GM23338 (cell line): Measurements from ENCODE around the gene CELA1. TPM values are rescaled to one million over a fixed set of nuclear protein-coding genes. Genes with fewer than 3 reads are reported as not detected.

Experiments used
- ATAC-seq: fragments of 200-7000 bp; cut with Tn5 transposase; 3 replicates; pipeline ENCODE4 v1.9.1; 2020
- DNase-seq: peaks from one replicate; pipeline ENCODE4 v3.0.0-alpha.2; 2015; ENCODE audit warnings: low spot score
- H2AFZ ChIP-seq: fragments of 200-600 bp; sonication (generic); 2 replicates; pipeline ENCODE4 v1.8.0; 2016; ENCODE audit warnings: antibody characterized with exemption, mild to moderate bottlenecking, moderate library complexity
- H3F3A ChIP-seq: fragments of 200-600 bp; sonication (generic); replicated peaks from 2 replicates; pipeline ENCODE4 v1.8.0; 2017; ENCODE audit warnings: antibody characterized with exemption, mixed run types, low read depth
- H3K27ac ChIP-seq: fragments of 200-600 bp; sonication (generic); 2 replicates; pipeline ENCODE4 v1.6.1; 2016; ENCODE audit warnings: low read depth
- H3K27me3 ChIP-seq: fragments of 200-600 bp; sonication (generic); 2 replicates; pipeline ENCODE4 v1.8.0; 2016; ENCODE audit warnings: mild to moderate bottlenecking, mixed run types, moderate library complexity; ENCODE audit not compliant: insufficient read depth
- H3K36me3 ChIP-seq: fragments of 200-600 bp; sonication (generic); 2 replicates; pipeline ENCODE4 v1.8.0; 2016; ENCODE audit warnings: mild to moderate bottlenecking; ENCODE audit not compliant: insufficient read depth
- H3K4me1 ChIP-seq: fragments of 200-600 bp; sonication (generic); 2 replicates; pipeline ENCODE4 v1.8.0; 2016; ENCODE audit warnings: mild to moderate bottlenecking, moderate library complexity; ENCODE audit not compliant: insufficient read depth
- H3K4me2 ChIP-seq: fragments of 200-600 bp; sonication (generic); 2 replicates; pipeline ENCODE4 v1.7.1; 2017; ENCODE audit warnings: mixed run types
- H3K4me3 ChIP-seq: fragments of 200-600 bp; sonication (generic); 2 replicates; pipeline ENCODE4 v1.6.1; 2016; ENCODE audit warnings: mixed run types
- H3K79me2 ChIP-seq: fragments of 200-600 bp; sonication (generic); replicated peaks from 2 replicates; pipeline ENCODE4 v1.8.0; 2017; ENCODE audit warnings: mild to moderate bottlenecking; ENCODE audit not compliant: insufficient read depth
- H3K9me2 ChIP-seq: fragments of 200-600 bp; sonication (generic); 2 replicates; pipeline ENCODE4 v1.8.0; 2017; ENCODE audit not compliant: insufficient read depth
- H4K20me1 ChIP-seq: fragments of 200-600 bp; sonication (generic); replicated peaks from 2 replicates; pipeline ENCODE4 v1.8.0; 2017; ENCODE audit warnings: mild to moderate bottlenecking; ENCODE audit not compliant: insufficient read depth
- H3K27ac Mint-ChIP-seq: 2 replicates; pipeline ENCODE4 v1.8.0; 2020; ENCODE audit warnings: inconsistent platforms, mild to moderate bottlenecking, moderate library complexity, mixed read lengths
- H3K27me3 Mint-ChIP-seq: 3 replicates; pipeline ENCODE4 v1.8.0; 2022; ENCODE audit warnings: low read depth, mild to moderate bottlenecking, moderate library complexity, mixed read lengths, inconsistent platforms; ENCODE audit not compliant: insufficient read depth, poor library complexity
- H3K36me3 Mint-ChIP-seq: 3 replicates; pipeline ENCODE4 v1.8.0; 2021; ENCODE audit warnings: low read depth, mild to moderate bottlenecking, inconsistent platforms, moderate library complexity, mixed read lengths
- H3K4me1 Mint-ChIP-seq: 3 replicates; pipeline ENCODE4 v1.8.0; 2020; ENCODE audit warnings: mild to moderate bottlenecking, inconsistent platforms, mixed read lengths
- H3K4me3 Mint-ChIP-seq: 3 replicates; pipeline ENCODE4 v1.8.0; 2021; ENCODE audit warnings: moderate library complexity, mild to moderate bottlenecking, inconsistent platforms, mixed read lengths
- H3K9me3 Mint-ChIP-seq: 3 replicates; pipeline ENCODE4 v1.8.0; 2020; ENCODE audit warnings: moderate library complexity, mild to moderate bottlenecking, inconsistent platforms, mixed read lengths
- EZH2 ChIP-seq: fragments of 200-600 bp; sonication (generic); IDR thresholded peaks from one replicate; pipeline ENCODE4 v1.8.0; 2017; ENCODE audit warnings: antibody characterized with exemption, mild to moderate bottlenecking, low read depth; ENCODE audit not compliant: unreplicated experiment
- EZH2phosphoT487 ChIP-seq: fragments of 200-600 bp; sonication (generic); IDR thresholded peaks from one replicate; pipeline ENCODE4 v1.8.1; 2018; ENCODE audit warnings: antibody characterized with exemption; ENCODE audit not compliant: unreplicated experiment
- JUNB ChIP-seq: IDR thresholded peaks from one replicate; pipeline ENCODE4 v1.6.1; 2016; ENCODE audit warnings: antibody characterized with exemption; ENCODE audit not compliant: unreplicated experiment
- NANOG ChIP-seq: IDR thresholded peaks from 2 replicates; pipeline ENCODE4 v1.6.1; 2016; ENCODE audit warnings: antibody characterized with exemption, borderline replicate concordance
- POLR2AphosphoS5 ChIP-seq: IDR thresholded peaks from 2 replicates; pipeline ENCODE4 v1.6.1; 2016; ENCODE audit warnings: antibody characterized with exemption, low read depth
- STAT1 ChIP-seq: IDR thresholded peaks from one replicate; pipeline ENCODE4 v1.6.1; 2016; ENCODE audit warnings: antibody characterized with exemption; ENCODE audit not compliant: unreplicated experiment
- ZNF114 ChIP-seq: fragments of 250-450 bp; sonication (Bioruptor Pico); IDR thresholded peaks from 2 replicates; pipeline ENCODE4 v1.5.0; 2020; ENCODE audit warnings: mild to moderate bottlenecking, moderate library complexity
- ZNF331 ChIP-seq: fragments of 250-450 bp; sonication (Bioruptor Pico); IDR thresholded peaks from 2 replicates; pipeline ENCODE4 v1.5.0; 2020; ENCODE audit warnings: low read depth, mild to moderate bottlenecking, moderate library complexity
- polyA plus RNA-seq: library from polyadenylated mRNA; unstranded; fragments of >200 nt; fragmentation: Nextera tagmentation; extraction: Ambion mirVana; gene quantifications from 2 replicates; pipeline ENCODE4 v1.2.1, GENCODE V29; 2016
- total RNA-seq: library from RNA; depleted of rRNA; stranded (reverse); fragments of >200 nt; shearing (Covaris generic); gene quantifications from 2 replicates; pipeline ENCODE4 v1.2.3, GENCODE V29; 2014
- TF ChIP-seq, protein P1 (sequence below): fragments of 250-450 bp; sonication (Bioruptor Pico); IDR thresholded peaks from 2 replicates; pipeline ENCODE4 v1.5.0; 2020; ENCODE audit warnings: mild to moderate bottlenecking, moderate library complexity
- TF ChIP-seq, protein P2 (sequence below), 2 experiments: fragments of 200-600 bp in 1 of 2; sonication (generic) in 1 of 2; conservative IDR thresholded peaks; 2 replicates each; pipeline versions ENCODE4 v1.5.1 to v1.6.1; 2016 to 2017; ENCODE audit warnings: antibody characterized with exemption in 2 of 2, low read depth in 2 of 2, mild to moderate bottlenecking in 2 of 2, moderate library complexity in 1 of 2
- TF ChIP-seq, protein P3 (sequence below): IDR thresholded peaks from one replicate; pipeline ENCODE4 v1.6.1; 2018; ENCODE audit warnings: antibody characterized with exemption; ENCODE audit not compliant: unreplicated experiment

Gene CELA1
- total and polyA plus RNA-seq, 2 experiments from 2014 or later = not detected

DNA sequence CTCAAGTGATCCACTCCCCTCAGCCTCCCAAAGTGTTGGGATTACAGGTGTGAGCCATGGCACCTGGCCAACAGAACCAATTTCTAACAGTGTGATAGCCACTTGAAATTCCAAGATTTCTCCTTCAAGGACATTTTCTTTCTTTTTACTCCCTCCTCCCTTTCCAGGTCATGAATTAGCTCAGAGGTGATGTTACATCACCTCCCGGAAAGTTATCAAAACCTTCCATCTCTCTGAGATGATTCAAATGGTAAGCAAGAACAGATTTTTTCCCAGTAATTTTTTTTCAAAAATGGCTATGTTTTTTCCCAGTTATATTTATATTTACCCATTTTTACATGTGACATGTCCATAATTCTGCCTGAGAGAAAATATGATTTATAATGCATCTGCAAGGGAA is 60.6 kb downstream of the CELA1 start (continued):
- TF ChIP-seq, protein P1, sequence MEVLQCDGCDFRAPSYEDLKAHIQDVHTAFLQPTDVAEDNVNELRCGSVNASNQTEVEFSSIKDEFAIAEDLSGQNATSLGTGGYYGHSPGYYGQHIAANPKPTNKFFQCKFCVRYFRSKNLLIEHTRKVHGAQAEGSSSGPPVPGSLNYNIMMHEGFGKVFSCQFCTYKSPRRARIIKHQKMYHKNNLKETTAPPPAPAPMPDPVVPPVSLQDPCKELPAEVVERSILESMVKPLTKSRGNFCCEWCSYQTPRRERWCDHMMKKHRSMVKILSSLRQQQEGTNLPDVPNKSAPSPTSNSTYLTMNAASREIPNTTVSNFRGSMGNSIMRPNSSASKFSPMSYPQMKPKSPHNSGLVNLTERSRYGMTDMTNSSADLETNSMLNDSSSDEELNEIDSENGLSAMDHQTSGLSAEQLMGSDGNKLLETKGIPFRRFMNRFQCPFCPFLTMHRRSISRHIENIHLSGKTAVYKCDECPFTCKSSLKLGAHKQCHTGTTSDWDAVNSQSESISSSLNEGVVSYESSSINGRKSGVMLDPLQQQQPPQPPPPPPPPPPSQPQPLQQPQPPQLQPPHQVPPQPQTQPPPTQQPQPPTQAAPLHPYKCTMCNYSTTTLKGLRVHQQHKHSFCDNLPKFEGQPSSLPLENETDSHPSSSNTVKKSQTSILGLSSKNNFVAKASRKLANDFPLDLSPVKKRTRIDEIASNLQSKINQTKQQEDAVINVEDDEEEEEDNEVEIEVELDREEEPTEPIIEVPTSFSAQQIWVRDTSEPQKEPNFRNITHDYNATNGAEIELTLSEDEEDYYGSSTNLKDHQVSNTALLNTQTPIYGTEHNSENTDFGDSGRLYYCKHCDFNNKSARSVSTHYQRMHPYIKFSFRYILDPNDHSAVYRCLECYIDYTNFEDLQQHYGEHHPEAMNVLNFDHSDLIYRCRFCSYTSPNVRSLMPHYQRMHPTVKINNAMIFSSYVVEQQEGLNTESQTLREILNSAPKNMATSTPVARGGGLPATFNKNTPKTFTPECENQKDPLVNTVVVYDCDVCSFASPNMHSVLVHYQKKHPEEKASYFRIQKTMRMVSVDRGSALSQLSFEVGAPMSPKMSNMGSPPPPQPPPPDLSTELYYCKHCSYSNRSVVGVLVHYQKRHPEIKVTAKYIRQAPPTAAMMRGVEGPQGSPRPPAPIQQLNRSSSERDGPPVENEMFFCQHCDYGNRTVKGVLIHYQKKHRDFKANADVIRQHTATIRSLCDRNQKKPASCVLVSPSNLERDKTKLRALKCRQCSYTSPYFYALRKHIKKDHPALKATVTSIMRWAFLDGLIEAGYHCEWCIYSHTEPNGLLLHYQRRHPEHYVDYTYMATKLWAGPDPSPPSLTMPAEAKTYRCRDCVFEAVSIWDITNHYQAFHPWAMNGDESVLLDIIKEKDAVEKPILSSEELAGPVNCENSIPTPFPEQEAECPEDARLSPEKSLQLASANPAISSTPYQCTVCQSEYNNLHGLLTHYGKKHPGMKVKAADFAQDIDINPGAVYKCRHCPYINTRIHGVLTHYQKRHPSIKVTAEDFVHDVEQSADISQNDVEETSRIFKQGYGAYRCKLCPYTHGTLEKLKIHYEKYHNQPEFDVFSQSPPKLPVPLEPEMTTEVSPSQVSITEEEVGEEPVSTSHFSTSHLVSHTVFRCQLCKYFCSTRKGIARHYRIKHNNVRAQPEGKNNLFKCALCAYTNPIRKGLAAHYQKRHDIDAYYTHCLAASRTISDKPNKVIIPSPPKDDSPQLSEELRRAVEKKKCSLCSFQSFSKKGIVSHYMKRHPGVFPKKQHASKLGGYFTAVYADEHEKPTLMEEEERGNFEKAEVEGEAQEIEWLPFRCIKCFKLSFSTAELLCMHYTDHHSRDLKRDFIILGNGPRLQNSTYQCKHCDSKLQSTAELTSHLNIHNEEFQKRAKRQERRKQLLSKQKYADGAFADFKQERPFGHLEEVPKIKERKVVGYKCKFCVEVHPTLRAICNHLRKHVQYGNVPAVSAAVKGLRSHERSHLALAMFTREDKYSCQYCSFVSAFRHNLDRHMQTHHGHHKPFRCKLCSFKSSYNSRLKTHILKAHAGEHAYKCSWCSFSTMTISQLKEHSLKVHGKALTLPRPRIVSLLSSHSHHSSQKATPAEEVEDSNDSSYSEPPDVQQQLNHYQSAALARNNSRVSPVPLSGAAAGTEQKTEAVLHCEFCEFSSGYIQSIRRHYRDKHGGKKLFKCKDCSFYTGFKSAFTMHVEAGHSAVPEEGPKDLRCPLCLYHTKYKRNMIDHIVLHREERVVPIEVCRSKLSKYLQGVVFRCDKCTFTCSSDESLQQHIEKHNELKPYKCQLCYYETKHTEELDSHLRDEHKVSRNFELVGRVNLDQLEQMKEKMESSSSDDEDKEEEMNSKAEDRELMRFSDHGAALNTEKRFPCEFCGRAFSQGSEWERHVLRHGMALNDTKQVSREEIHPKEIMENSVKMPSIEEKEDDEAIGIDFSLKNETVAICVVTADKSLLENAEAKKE (CRISPR knock-in tag) = no peak
- no peak for TF ChIP-seq EZH2
- no peak for TF ChIP-seq JUNB
- no peak for TF ChIP-seq NANOG

DNA sequence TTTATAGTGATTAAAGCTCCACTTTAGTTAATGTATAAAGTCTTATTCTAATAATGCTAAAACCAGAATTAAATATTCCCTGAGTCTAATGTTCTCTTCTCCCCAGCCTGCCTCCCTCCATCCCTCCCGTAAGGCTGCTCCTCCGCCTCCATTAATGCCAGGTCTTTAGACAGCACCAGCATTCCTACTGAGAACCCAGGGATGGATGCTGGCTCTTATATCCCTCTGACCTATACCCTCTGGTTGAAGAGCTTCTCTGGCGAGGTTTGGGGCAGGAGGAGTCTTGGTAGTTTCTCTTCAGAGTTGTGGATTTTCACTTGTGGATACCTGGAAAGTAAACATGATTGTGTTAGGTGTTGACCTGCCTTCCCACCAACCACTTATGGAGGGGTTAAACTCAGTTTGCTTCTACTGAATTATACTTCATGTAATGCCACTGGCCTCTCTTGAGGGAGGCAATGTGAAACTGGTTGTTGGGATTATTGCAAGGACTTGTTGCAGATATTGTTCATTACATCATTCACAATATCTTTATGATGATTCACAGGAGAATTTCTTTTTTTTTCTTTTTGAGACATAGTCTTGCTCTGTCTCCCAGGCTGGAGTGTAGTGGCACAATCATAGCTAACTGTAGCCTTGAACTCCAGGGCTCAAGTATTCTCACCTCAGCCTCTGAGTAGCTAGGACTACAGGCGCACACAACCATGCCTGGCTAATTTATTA is 65.1 kb downstream of the CELA1 start:
- DNase-seq (no peak), ATAC-seq (no peak; the same call in 2 of the 3 replicates)
- TF ChIP-seq POLR2AphosphoS5 (no peak), ZNF114 (CRISPR knock-in tag) (no peak), EZH2 (no peak), ZNF331 (CRISPR knock-in tag) (no peak), JUNB (no peak), EZH2phosphoT487 (no peak), STAT1 (no peak)
- TF ChIP-seq, protein P2, sequence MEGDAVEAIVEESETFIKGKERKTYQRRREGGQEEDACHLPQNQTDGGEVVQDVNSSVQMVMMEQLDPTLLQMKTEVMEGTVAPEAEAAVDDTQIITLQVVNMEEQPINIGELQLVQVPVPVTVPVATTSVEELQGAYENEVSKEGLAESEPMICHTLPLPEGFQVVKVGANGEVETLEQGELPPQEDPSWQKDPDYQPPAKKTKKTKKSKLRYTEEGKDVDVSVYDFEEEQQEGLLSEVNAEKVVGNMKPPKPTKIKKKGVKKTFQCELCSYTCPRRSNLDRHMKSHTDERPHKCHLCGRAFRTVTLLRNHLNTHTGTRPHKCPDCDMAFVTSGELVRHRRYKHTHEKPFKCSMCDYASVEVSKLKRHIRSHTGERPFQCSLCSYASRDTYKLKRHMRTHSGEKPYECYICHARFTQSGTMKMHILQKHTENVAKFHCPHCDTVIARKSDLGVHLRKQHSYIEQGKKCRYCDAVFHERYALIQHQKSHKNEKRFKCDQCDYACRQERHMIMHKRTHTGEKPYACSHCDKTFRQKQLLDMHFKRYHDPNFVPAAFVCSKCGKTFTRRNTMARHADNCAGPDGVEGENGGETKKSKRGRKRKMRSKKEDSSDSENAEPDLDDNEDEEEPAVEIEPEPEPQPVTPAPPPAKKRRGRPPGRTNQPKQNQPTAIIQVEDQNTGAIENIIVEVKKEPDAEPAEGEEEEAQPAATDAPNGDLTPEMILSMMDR (conservative IDR thresholded peaks at IDR 0.05; ENCODE audit: low read depth in 2 of 2) = no peak
- TF ChIP-seq, protein P3, sequence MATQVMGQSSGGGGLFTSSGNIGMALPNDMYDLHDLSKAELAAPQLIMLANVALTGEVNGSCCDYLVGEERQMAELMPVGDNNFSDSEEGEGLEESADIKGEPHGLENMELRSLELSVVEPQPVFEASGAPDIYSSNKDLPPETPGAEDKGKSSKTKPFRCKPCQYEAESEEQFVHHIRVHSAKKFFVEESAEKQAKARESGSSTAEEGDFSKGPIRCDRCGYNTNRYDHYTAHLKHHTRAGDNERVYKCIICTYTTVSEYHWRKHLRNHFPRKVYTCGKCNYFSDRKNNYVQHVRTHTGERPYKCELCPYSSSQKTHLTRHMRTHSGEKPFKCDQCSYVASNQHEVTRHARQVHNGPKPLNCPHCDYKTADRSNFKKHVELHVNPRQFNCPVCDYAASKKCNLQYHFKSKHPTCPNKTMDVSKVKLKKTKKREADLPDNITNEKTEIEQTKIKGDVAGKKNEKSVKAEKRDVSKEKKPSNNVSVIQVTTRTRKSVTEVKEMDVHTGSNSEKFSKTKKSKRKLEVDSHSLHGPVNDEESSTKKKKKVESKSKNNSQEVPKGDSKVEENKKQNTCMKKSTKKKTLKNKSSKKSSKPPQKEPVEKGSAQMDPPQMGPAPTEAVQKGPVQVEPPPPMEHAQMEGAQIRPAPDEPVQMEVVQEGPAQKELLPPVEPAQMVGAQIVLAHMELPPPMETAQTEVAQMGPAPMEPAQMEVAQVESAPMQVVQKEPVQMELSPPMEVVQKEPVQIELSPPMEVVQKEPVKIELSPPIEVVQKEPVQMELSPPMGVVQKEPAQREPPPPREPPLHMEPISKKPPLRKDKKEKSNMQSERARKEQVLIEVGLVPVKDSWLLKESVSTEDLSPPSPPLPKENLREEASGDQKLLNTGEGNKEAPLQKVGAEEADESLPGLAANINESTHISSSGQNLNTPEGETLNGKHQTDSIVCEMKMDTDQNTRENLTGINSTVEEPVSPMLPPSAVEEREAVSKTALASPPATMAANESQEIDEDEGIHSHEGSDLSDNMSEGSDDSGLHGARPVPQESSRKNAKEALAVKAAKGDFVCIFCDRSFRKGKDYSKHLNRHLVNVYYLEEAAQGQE = no peak

More for the DNA sequence above, 65.1 kb downstream of the CELA1 start:
- H3K27me3 Mint-ChIP-seq = no peaks in the 10 kb centered on the region
- Histone ChIP-seq H3K27me3 (no peaks in the 10 kb centered on the region), H3K79me2 (no peaks in the 10 kb centered on the region), H3K4me1 (no peaks in the 10 kb centered on the region; the same call in 1 of the 2 replicates), H3K27ac (no peak overlapping the region), H3K36me3 (no peaks in the 10 kb centered on the region), H2AFZ (no peak overlapping the region), H3K9me2 (no peaks in the 10 kb centered on the region), H3K4me3 (no peak overlapping the region), H3K4me2 (no peak overlapping the region), H3F3A (no peaks in the 10 kb centered on the region), H4K20me1 (no peaks in the 10 kb centered on the region)
- H3K9me3 Mint-ChIP-seq = no peaks in the 10 kb centered on the region
- H3K36me3 Mint-ChIP-seq = no peaks in the 10 kb centered on the region
- H3K27ac Mint-ChIP-seq = no peak overlapping the region
- H3K4me3 Mint-ChIP-seq = no peak overlapping the region
- H3K4me1 Mint-ChIP-seq = no peaks in the 10 kb centered on the region
